A549 treated with AZD9567 at 1 μM for 4 hours (cell line): ENCODE data around the gene BRIX1. TPM values are rescaled to one million over a fixed set of nuclear protein-coding genes. Genes with fewer than 3 reads are reported as not detected.

Experiments used
- total RNA-seq: library from RNA; stranded (reverse); fragments of 200-300 nt; extraction: Qiagen RNA extraction; gene quantifications from 5 replicates; pipeline ENCODE4 v1.2.3, GENCODE V29; 2022; ENCODE audit not compliant: insufficient read depth

Gene BRIX1
- 39.1 to 52.4 TPM (median 51.6 TPM) in 5 replicates for total RNA-seq

GRCh38 chr5:34915139-34915855 lies at the start of gene BRIX1, which contains the start of gene RAD1:
Gene BRIX1 (plus strand): TSS chr5:34915711. CDS start chr5:34915739, 28 bp downstream.
Gene RAD1 (minus strand): TSS chr5:34915504. CDS start chr5:34914892, 612 bp downstream.

DNA sequence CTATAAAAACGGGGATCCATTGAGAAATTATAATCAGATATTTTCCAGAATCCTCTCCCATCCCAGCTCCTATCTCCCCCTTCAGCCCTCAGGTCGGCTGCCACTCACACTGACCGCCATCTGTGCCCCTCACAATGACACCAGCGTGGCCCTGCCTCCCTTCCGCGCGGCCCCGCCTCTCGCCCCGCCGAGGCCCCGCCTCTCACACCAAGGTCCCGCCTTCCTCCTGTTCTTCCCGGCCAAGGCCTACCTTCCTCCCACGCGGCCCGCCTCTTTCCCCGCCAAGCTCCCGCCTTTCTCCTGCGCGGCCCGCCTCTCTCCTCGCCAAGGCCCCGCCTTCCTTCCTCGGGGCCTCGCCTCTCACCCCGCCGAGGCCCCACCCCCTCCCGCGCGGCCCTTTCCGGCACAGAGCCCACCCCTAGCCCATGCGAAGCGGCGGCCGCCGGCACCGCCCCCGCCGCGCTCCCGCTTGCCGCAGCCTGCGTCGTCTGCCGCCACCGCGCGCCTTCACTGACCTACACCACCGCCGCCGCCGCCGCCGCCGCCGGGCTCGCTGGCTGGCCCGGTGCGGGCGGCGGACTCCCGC lies 13.7 kb downstream of the BRIX1 start, which contains the start of gene DNAJC21:
Gene DNAJC21, plus strand, starts transcription at position 426 of the 586 bp plus-strand sequence. CDS start 261 bp downstream, outside the sequence.

Other genes with a start within 250 kb of the BRIX1 start
- gene TTC23L, start 76.5 kb upstream of the BRIX1 start, total RNA-seq, result 0.05 to 0.29 TPM (median 0.16 TPM) in 4 of 5 replicates, not detected in the other
- 27.2 to 39.5 TPM (median 36.9 TPM) in 5 replicates for gene RAD1, start 207 bp upstream of the BRIX1 start, total RNA-seq
- gene DNAJC21, start 13.8 kb downstream of the BRIX1 start, total RNA-seq, result 23.5 to 29.5 TPM (median 24.9 TPM) in 5 replicates
- gene AGXT2, start 132.2 kb downstream of the BRIX1 start, total RNA-seq, result not detected in 5 replicates